Loucy (cell line): ENCODE measurements around the gene CIB2.

Experiments used
- CTCF ChIP-seq: fragments of 200-600 bp; sonication (generic); conservative IDR thresholded peaks from 2 replicates; pipeline ENCODE4 v1.5.1; 2014; ENCODE audit warnings: mild to moderate bottlenecking, antibody characterized with exemption, low read length
- EZH2phosphoT487 ChIP-seq: fragments of 200-600 bp; IDR thresholded peaks from 2 replicates; pipeline ENCODE4 v1.6.1; 2018; ENCODE audit warnings: antibody characterized with exemption, mild to moderate bottlenecking, moderate library complexity, borderline replicate concordance

- TF ChIP-seq CTCF (no peak), EZH2phosphoT487 (no peak)
Measured at GRCh38 chr15:78098131-78098755, 33.0 kb downstream of the CIB2 start.
